ENCODE data around the gene PIP5K1C. TPM values are rescaled to one million over a fixed set of nuclear protein-coding genes. Genes with fewer than 3 reads are reported as not detected.

Gene PIP5K1C
- total RNA-seq, 6 experiments from 2014 or later = 5.3 to 9.8 (median 7.6) TPM

GRCh38 chr19:3730457-3730958 lies 30.2 kb upstream of the PIP5K1C start:
- no peak overlapping the region for H3K27ac ChIP-seq
- TF ChIP-seq POLR2A (IDR thresholded peaks at IDR 0.05) = no peak
- TF ChIP-seq, protein P1, sequence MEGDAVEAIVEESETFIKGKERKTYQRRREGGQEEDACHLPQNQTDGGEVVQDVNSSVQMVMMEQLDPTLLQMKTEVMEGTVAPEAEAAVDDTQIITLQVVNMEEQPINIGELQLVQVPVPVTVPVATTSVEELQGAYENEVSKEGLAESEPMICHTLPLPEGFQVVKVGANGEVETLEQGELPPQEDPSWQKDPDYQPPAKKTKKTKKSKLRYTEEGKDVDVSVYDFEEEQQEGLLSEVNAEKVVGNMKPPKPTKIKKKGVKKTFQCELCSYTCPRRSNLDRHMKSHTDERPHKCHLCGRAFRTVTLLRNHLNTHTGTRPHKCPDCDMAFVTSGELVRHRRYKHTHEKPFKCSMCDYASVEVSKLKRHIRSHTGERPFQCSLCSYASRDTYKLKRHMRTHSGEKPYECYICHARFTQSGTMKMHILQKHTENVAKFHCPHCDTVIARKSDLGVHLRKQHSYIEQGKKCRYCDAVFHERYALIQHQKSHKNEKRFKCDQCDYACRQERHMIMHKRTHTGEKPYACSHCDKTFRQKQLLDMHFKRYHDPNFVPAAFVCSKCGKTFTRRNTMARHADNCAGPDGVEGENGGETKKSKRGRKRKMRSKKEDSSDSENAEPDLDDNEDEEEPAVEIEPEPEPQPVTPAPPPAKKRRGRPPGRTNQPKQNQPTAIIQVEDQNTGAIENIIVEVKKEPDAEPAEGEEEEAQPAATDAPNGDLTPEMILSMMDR (IDR thresholded peaks at IDR 0.05) = no peak
- 92% methylated on average over 10 of the region's 32 CpGs for WGBS (ENCODE audit: insufficient coverage, low coverage, low lambda C conversion rate, missing lambda C conversion rate)
- DNase-seq (no peak), ATAC-seq (no peak)
- no peaks in the 10 kb centered on the region for H3K27me3 ChIP-seq
- peaks cover 0 to 2% (median 0%) of the 10 kb centered on the region in 4 donors for H3K36me3 ChIP-seq
- H3K4me3 ChIP-seq = no peak overlapping the region
- intact Hi-C loops (cut with DNase I) = no loop called here
- no peaks in the 10 kb centered on the region for H3K9me3 ChIP-seq
- H3K4me1 ChIP-seq = no peaks in the 10 kb centered on the region

GRCh38 chr19:3725640-3726310 lies 25.5 kb upstream of the PIP5K1C start:
- ATAC-seq (no peak), DNase-seq (no peak)
- no peak overlapping the region for H3K27ac ChIP-seq
- TF ChIP-seq POLR2A (IDR thresholded peaks at IDR 0.05) = no peak
- TF ChIP-seq, protein P1 (IDR thresholded peaks at IDR 0.05) = no peak
- intact Hi-C loops (cut with DNase I) = no loop called here
- H3K4me1 ChIP-seq = peaks cover 0 to 9% (median 5%) of the 10 kb centered on the region in 4 donors
- H3K36me3 ChIP-seq = no peaks in the 10 kb centered on the region
- 41% methylated on average over 5 of the region's 14 CpGs for WGBS (ENCODE audit: insufficient coverage, low coverage, low lambda C conversion rate, missing lambda C conversion rate)
- no peaks in the 10 kb centered on the region for H3K9me3 ChIP-seq
- H3K27me3 ChIP-seq = no peaks in the 10 kb centered on the region
- H3K4me3 ChIP-seq = no peak overlapping the region

DNA sequence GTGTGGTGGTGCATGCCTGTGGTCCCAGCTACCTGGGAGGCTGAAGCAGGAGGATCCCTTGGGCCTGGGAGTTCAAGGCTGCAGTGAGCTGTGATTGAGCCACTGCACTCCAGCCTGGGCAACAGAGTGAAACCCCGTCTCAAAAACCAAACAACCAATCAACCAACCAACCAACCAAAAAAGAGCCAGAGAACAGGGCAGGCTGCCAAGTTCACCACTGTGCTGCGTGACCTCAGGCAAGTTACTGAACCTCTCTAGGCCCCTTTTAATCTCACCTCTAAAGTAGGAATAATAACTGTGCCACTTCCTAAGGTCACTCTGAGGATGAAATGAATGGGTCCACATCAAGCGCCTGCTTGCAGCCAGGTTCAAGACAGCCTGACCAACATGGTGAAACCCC lies 24.9 kb upstream of the PIP5K1C start:
- no peak overlapping the region for H3K27ac ChIP-seq
- no peak overlapping the region for H3K4me3 ChIP-seq
- peaks cover 0 to 12% (median 6%) of the 10 kb centered on the region in 4 donors for H3K4me1 ChIP-seq
- DNase-seq (no peak), ATAC-seq (no peak)
- H3K27me3 ChIP-seq = no peaks in the 10 kb centered on the region
- intact Hi-C loops (cut with DNase I) = no loop called here
- WGBS (ENCODE audit: insufficient coverage, low coverage, low lambda C conversion rate, missing lambda C conversion rate) = 66% methylated on average over 3 of the region's 3 CpGs
- H3K36me3 ChIP-seq = no peaks in the 10 kb centered on the region
- TF ChIP-seq, protein P1 (IDR thresholded peaks at IDR 0.05) = no peak
- no peak for TF ChIP-seq POLR2A (IDR thresholded peaks at IDR 0.05)
- H3K9me3 ChIP-seq = no peaks in the 10 kb centered on the region

GRCh38 chr19:3723883-3724282 lies 23.6 kb upstream of the PIP5K1C start:
- H3K9me3 ChIP-seq = no peaks in the 10 kb centered on the region
- H3K4me3 ChIP-seq = no peak overlapping the region
- DNase-seq = no peak
- TF ChIP-seq POLR2A (IDR thresholded peaks at IDR 0.05) = no peak
- TF ChIP-seq, protein P1 (IDR thresholded peaks at IDR 0.05) = no peak
- peaks cover 0 to 15% (median 6%) of the 10 kb centered on the region in 4 donors for H3K4me1 ChIP-seq
- 78% methylated on average over 4 of the region's 8 CpGs for WGBS (ENCODE audit: insufficient coverage, low coverage, low lambda C conversion rate, missing lambda C conversion rate)
- no peak overlapping the region for H3K27ac ChIP-seq
- intact Hi-C loops (cut with DNase I) = no loop called here
- no peaks in the 10 kb centered on the region for H3K36me3 ChIP-seq
- ATAC-seq = no peak
- H3K27me3 ChIP-seq = no peaks in the 10 kb centered on the region
